ENCODE measurements around the gene XRCC2.

The XRCC2 gene

DNA sequence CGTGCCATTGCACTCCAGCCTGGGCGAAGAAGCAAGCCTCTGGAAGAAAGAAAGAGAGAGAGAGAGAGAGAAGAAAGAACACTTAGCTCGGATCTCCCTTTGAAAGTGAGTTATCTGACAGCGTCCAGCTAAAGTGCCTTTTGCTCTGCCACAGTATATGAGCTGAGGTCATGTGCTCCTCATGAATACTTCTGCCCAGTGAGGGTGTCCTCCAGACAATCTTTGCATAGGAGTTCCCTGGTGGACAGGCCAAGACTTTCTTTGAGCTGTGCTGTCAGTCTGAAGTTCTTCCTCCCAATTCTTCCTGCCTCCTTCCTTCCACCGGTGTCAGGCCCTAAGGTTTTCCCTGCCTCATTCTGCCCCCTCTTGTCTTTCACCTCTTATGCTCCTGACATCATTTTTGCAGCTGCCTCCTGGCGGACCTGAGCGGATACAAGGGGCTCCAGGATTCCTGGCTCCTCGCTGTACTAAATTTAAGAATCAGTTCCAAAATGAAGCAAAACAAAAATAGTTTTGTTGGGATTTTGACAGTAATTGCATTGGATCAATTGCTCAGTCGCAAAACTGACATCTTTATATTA is 31.9 kb downstream of the XRCC2 start:
- Histone ChIP-seq H3K79me2 (ENCODE audit: control insufficient read depth, insufficient read depth, low read length, poor library complexity) (no peaks in the 10 kb centered on the region), H3K23ac (ENCODE audit: low read length) (no peak overlapping the region), H3K14ac (ENCODE audit: low read length) (no peak overlapping the region), H3K4me2 (ENCODE audit: low read length) (no peak overlapping the region), H4K91ac (ENCODE audit: low read depth, low read length) (no peak overlapping the region), H2AFZ (ENCODE audit: insufficient read depth, low read length, poor library complexity) (no peak overlapping the region), H4K12ac (ENCODE audit: low read depth, low read length) (no peak overlapping the region), H3K36me3 (ENCODE audit: control insufficient read depth in 1 of 2, insufficient read depth in 2 of 2, low read length in 2 of 2) (peaks cover 7 to 13% of the 10 kb centered on the region in 2 experiments), H3K9ac (ENCODE audit: low read length) (no peak overlapping the region), H2BK120ac (ENCODE audit: insufficient read depth, low read length, poor library complexity) (no peak overlapping the region), H3K9me3 (ENCODE audit: insufficient read depth, low read depth, low read length) (no peaks in the 10 kb centered on the region), H2AK5ac (ENCODE audit: low read length) (no peak overlapping the region), H3K79me1 (ENCODE audit: low read length) (no peaks in the 10 kb centered on the region), H2BK5ac (ENCODE audit: low read depth, low read length, poor library complexity) (no peak overlapping the region), H3K27ac (ENCODE audit: low read depth, low read length) (no peak overlapping the region), H3K4me1 (ENCODE audit: control insufficient read depth in 1 of 2, insufficient read depth in 2 of 2, low read length in 2 of 2) (no peaks in the 10 kb centered on the region), H2BK12ac (ENCODE audit: low read length) (no peak overlapping the region), H3K27me3 (ENCODE audit: insufficient read depth, low read length) (no peaks in the 10 kb centered on the region), H3K4ac (ENCODE audit: low read depth, low read length) (no peak overlapping the region), H3K18ac (ENCODE audit: low read length) (no peak overlapping the region), H3K4me3 (ENCODE audit: low read depth, low read length) (no peak overlapping the region), H4K8ac (ENCODE audit: low read depth, low read length) (no peak overlapping the region)
- no peak for DNase-seq
- no CpG with 5 or more reads among the region's 9 CpGs for WGBS (ENCODE audit: extremely low coverage, insufficient coverage, insufficient read length)

- no peaks in the 10 kb centered on the region for H3K79me2 ChIP-seq (ENCODE audit: control insufficient read depth, insufficient read depth, low read length, poor library complexity)
- H3K23ac ChIP-seq (ENCODE audit: low read length), result no peak overlapping the region
- no peak for DNase-seq
- no peak overlapping the region for H2AFZ ChIP-seq (ENCODE audit: insufficient read depth, low read length, poor library complexity)
- H3K4me3 ChIP-seq (ENCODE audit: low read depth, low read length), result no peak overlapping the region
- no peak overlapping the region for H3K18ac ChIP-seq (ENCODE audit: low read length)
- no peak overlapping the region for H2BK120ac ChIP-seq (ENCODE audit: insufficient read depth, low read length, poor library complexity)
- no peak overlapping the region for H4K91ac ChIP-seq (ENCODE audit: low read depth, low read length)
- no CpG with 5 or more reads among the region's 6 CpGs for WGBS (ENCODE audit: extremely low coverage, insufficient coverage, insufficient read length)
- no peak overlapping the region for H3K27ac ChIP-seq (ENCODE audit: low read depth, low read length)
- peaks cover 0 to 6% of the 10 kb centered on the region in 2 experiments for H3K36me3 ChIP-seq (ENCODE audit: control insufficient read depth in 1 of 2, insufficient read depth in 2 of 2, low read length in 2 of 2)
- H3K79me1 ChIP-seq (ENCODE audit: low read length), result no peaks in the 10 kb centered on the region
- no peak overlapping the region for H3K14ac ChIP-seq (ENCODE audit: low read length)
- H3K4me2 ChIP-seq (ENCODE audit: low read length), result no peak overlapping the region
- no peak overlapping the region for H4K8ac ChIP-seq (ENCODE audit: low read depth, low read length)
- no peak overlapping the region for H2BK5ac ChIP-seq (ENCODE audit: low read depth, low read length, poor library complexity)
- H3K27me3 ChIP-seq (ENCODE audit: insufficient read depth, low read length), result no peaks in the 10 kb centered on the region
- H3K9me3 ChIP-seq (ENCODE audit: insufficient read depth, low read depth, low read length), result no peaks in the 10 kb centered on the region
- no peak overlapping the region for H4K12ac ChIP-seq (ENCODE audit: low read depth, low read length)
- no peak overlapping the region for H2BK12ac ChIP-seq (ENCODE audit: low read length)
- no peaks in the 10 kb centered on the region for H3K4me1 ChIP-seq (ENCODE audit: control insufficient read depth in 1 of 2, insufficient read depth in 2 of 2, low read length in 2 of 2)
- H3K9ac ChIP-seq (ENCODE audit: low read length), result no peak overlapping the region
- H3K4ac ChIP-seq (ENCODE audit: low read depth, low read length), result no peak overlapping the region
- H2AK5ac ChIP-seq (ENCODE audit: low read length), result no peak overlapping the region
These were observed 34.6 kb downstream of the XRCC2 start for GRCh38 chr7:152641384-152641783.

DNA sequence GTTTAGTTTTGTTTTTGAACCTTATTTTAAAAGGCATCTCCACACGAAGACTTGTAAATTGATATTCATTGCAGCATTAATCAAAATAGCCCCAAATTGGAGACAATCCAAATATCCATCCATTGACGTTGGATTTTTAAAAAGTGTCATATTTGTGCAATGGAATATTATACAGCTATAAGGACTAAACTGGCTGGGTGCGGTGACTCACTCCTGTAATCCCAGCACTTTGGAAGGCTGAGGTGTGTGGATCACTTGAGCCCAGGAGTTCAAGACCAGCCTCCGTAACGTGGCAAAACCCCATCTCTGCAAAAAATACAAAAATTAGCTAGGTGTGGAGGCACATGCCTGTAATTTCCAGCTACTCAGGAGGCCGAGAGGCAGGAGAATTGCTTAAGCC is 35.1 kb downstream of the XRCC2 start:
- no peak overlapping the region for H2BK120ac ChIP-seq (ENCODE audit: insufficient read depth, low read length, poor library complexity)
- no peak overlapping the region for H3K9ac ChIP-seq (ENCODE audit: low read length)
- H3K4ac ChIP-seq (ENCODE audit: low read depth, low read length), result no peak overlapping the region
- H2BK5ac ChIP-seq (ENCODE audit: low read depth, low read length, poor library complexity), result no peak overlapping the region
- no peak overlapping the region for H2AFZ ChIP-seq (ENCODE audit: insufficient read depth, low read length, poor library complexity)
- H3K4me2 ChIP-seq (ENCODE audit: low read length), result no peak overlapping the region
- no peaks in the 10 kb centered on the region for H3K79me1 ChIP-seq (ENCODE audit: low read length)
- no peak overlapping the region for H4K12ac ChIP-seq (ENCODE audit: low read depth, low read length)
- H2BK12ac ChIP-seq (ENCODE audit: low read length), result no peak overlapping the region
- H3K9me3 ChIP-seq (ENCODE audit: insufficient read depth, low read depth, low read length), result no peaks in the 10 kb centered on the region
- H3K14ac ChIP-seq (ENCODE audit: low read length), result no peak overlapping the region
- no peak overlapping the region for H3K23ac ChIP-seq (ENCODE audit: low read length)
- H3K4me1 ChIP-seq (ENCODE audit: control insufficient read depth in 1 of 2, insufficient read depth in 2 of 2, low read length in 2 of 2), result no peaks in the 10 kb centered on the region
- no peak overlapping the region for H4K91ac ChIP-seq (ENCODE audit: low read depth, low read length)
- peak; percentile 3 to 34 for DNase-seq
- H3K18ac ChIP-seq (ENCODE audit: low read length), result no peak overlapping the region
- no peak overlapping the region for H3K4me3 ChIP-seq (ENCODE audit: low read depth, low read length)
- no peak overlapping the region for H3K27ac ChIP-seq (ENCODE audit: low read depth, low read length)
- peaks cover 0 to 6% of the 10 kb centered on the region in 2 experiments for H3K36me3 ChIP-seq (ENCODE audit: control insufficient read depth in 1 of 2, insufficient read depth in 2 of 2, low read length in 2 of 2)
- no peaks in the 10 kb centered on the region for H3K79me2 ChIP-seq (ENCODE audit: control insufficient read depth, insufficient read depth, low read length, poor library complexity)
- no CpG with 5 or more reads among the region's 6 CpGs for WGBS (ENCODE audit: extremely low coverage, insufficient coverage, insufficient read length)
- no peaks in the 10 kb centered on the region for H3K27me3 ChIP-seq (ENCODE audit: insufficient read depth, low read length)
- no peak overlapping the region for H4K8ac ChIP-seq (ENCODE audit: low read depth, low read length)
- no peak overlapping the region for H2AK5ac ChIP-seq (ENCODE audit: low read length)

DNA sequence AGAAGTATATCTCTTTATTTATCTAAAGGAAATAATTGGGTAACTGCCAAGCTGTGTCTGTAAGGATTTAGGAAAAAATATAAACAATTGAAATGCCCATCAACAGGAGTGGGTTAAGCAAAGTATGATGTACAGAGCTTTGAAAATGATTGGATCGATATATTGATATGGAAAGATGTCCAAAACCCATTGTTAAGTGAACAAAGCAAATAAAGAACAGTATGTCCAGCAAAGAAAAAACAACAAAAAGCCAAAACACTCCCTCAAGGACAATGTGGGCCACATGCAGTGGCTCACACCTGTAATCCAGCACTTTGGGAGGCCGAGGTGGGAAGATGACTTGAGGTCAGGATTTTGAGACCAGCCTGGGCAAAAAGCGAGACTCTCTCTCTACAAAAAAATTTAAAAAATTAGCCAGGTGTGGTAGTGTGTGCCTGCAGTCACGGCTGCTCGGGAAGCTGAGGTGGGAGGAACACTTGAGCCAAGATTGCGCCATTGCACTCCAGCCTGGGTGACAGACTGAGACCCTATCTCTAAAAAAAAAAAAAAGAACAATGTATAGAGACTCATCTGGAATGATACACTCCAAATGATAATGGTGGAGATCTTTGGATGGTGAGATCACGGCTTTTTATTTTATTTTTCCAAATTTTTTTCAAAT is 37.9 kb downstream of the XRCC2 start:
- Histone ChIP-seq H2BK12ac (ENCODE audit: low read length) (no peak overlapping the region), H3K36me3 (ENCODE audit: control insufficient read depth in 1 of 2, insufficient read depth in 2 of 2, low read length in 2 of 2) (no peaks in the 10 kb centered on the region), H3K23ac (ENCODE audit: low read length) (no peak overlapping the region), H3K27ac (ENCODE audit: low read depth, low read length) (no peak overlapping the region), H2AFZ (ENCODE audit: insufficient read depth, low read length, poor library complexity) (no peak overlapping the region), H3K14ac (ENCODE audit: low read length) (no peak overlapping the region), H3K4ac (ENCODE audit: low read depth, low read length) (no peak overlapping the region), H3K27me3 (ENCODE audit: insufficient read depth, low read length) (no peaks in the 10 kb centered on the region), H4K12ac (ENCODE audit: low read depth, low read length) (no peak overlapping the region), H3K9ac (ENCODE audit: low read length) (no peak overlapping the region), H2AK5ac (ENCODE audit: low read length) (no peak overlapping the region), H3K4me1 (ENCODE audit: control insufficient read depth in 1 of 2, insufficient read depth in 2 of 2, low read length in 2 of 2) (no peaks in the 10 kb centered on the region), H2BK120ac (ENCODE audit: insufficient read depth, low read length, poor library complexity) (no peak overlapping the region), H3K79me2 (ENCODE audit: control insufficient read depth, insufficient read depth, low read length, poor library complexity) (no peaks in the 10 kb centered on the region), H3K79me1 (ENCODE audit: low read length) (no peaks in the 10 kb centered on the region), H4K8ac (ENCODE audit: low read depth, low read length) (no peak overlapping the region), H2BK5ac (ENCODE audit: low read depth, low read length, poor library complexity) (no peak overlapping the region), H3K18ac (ENCODE audit: low read length) (no peak overlapping the region), H3K4me2 (ENCODE audit: low read length) (no peak overlapping the region), H4K91ac (ENCODE audit: low read depth, low read length) (no peak overlapping the region), H3K9me3 (ENCODE audit: insufficient read depth, low read depth, low read length) (no peaks in the 10 kb centered on the region), H3K4me3 (ENCODE audit: low read depth, low read length) (no peak overlapping the region)
- peak; percentile 88 to 93 for DNase-seq
- WGBS (ENCODE audit: extremely low coverage, insufficient coverage, insufficient read length), result no CpG with 5 or more reads among the region's 7 CpGs
